GM23248 (cell line): ENCODE results near the gene OTOP1. TPM values are rescaled to one million over a fixed set of nuclear protein-coding genes. Genes with fewer than 3 reads are reported as not detected.

Source experiments
- DNase-seq: peaks from one replicate; pipeline ENCODE4 v3.0.0-alpha.2; 2015
- H2AFZ ChIP-seq: fragments of 200-600 bp; sonication (generic); 2 replicates; pipeline ENCODE4 v1.6.1; 2016; ENCODE audit warnings: antibody characterized with exemption
- H3F3A ChIP-seq: fragments of 200-600 bp; sonication (generic); 2 replicates; pipeline ENCODE4 v1.6.1; 2016; ENCODE audit warnings: mild to moderate bottlenecking, antibody characterized with exemption, mixed run types; ENCODE audit not compliant: insufficient read depth
- H3K27ac ChIP-seq: fragments of 200-600 bp; sonication (generic); 2 replicates; pipeline ENCODE4 v1.5.1; 2016; ENCODE audit warnings: mild to moderate bottlenecking
- H3K27me3 ChIP-seq: fragments of 200-600 bp; sonication (generic); replicated peaks from 2 replicates; pipeline ENCODE4 v1.6.1; 2016; ENCODE audit warnings: mild to moderate bottlenecking; ENCODE audit not compliant: insufficient read depth
- H3K36me3 ChIP-seq: fragments of 200-600 bp; sonication (generic); 2 replicates; pipeline ENCODE4 v1.6.1; 2016; ENCODE audit warnings: low read depth, mild to moderate bottlenecking
- H3K4me1 ChIP-seq: fragments of 200-600 bp; sonication (generic); 2 replicates; pipeline ENCODE4 v1.6.1; 2016; ENCODE audit warnings: mild to moderate bottlenecking; ENCODE audit not compliant: insufficient read depth
- H3K4me2 ChIP-seq: fragments of 200-600 bp; sonication (generic); one replicate; pipeline ENCODE4 v1.6.1; 2016; ENCODE audit warnings: mild to moderate bottlenecking; ENCODE audit not compliant: unreplicated experiment
- H3K4me3 ChIP-seq: fragments of 200-600 bp; sonication (generic); 2 replicates; pipeline ENCODE4 v1.5.1; 2016; ENCODE audit warnings: mild to moderate bottlenecking
- H3K79me2 ChIP-seq: fragments of 200-600 bp; sonication (generic); 2 replicates; pipeline ENCODE4 v1.6.1; 2016; ENCODE audit warnings: mild to moderate bottlenecking; ENCODE audit not compliant: insufficient read depth
- H3K9ac ChIP-seq: fragments of 200-600 bp; sonication (generic); 2 replicates; pipeline ENCODE4 v1.6.1; 2016; ENCODE audit warnings: mild to moderate bottlenecking
- H3K9me2 ChIP-seq: fragments of 200-600 bp; sonication (generic); 2 replicates; pipeline ENCODE4 v1.6.1; 2016; ENCODE audit warnings: mixed run types, mild to moderate bottlenecking, moderate library complexity; ENCODE audit not compliant: insufficient read depth
- H3K9me3 ChIP-seq: fragments of 200-600 bp; sonication (generic); one replicate; pipeline ENCODE4 v1.6.1; 2017; ENCODE audit warnings: low read depth
- H4K20me1 ChIP-seq: fragments of 200-600 bp; sonication (generic); 2 replicates; pipeline ENCODE4 v1.6.0; 2016; ENCODE audit not compliant: insufficient read depth
- EZH2 ChIP-seq: fragments of 200-600 bp; sonication (generic); IDR thresholded peaks from 2 replicates; pipeline ENCODE4 v1.6.1; 2018; ENCODE audit warnings: antibody characterized with exemption, mild to moderate bottlenecking; ENCODE audit not compliant: insufficient read depth, poor library complexity, severe bottlenecking
- EZH2phosphoT487 ChIP-seq: fragments of 200-600 bp; sonication (generic); IDR thresholded peaks from 2 replicates; pipeline ENCODE4 v1.6.1; 2018; ENCODE audit warnings: antibody characterized with exemption, moderate library complexity, mild to moderate bottlenecking, low read depth; ENCODE audit not compliant: insufficient read depth
- WGBS, 2 experiments: methylation state at CpG; one replicate each; pipeline ENCODE4 v1.1.6; 2015 to 2017; ENCODE audit warnings: low lambda C conversion rate in 2 of 2, low coverage in 1 of 2; ENCODE audit errors: missing lambda C conversion rate in 2 of 2; 5-methylcytosine and 5-hydroxymethylcytosine counted together
- in situ Hi-C: fragments of 300-500 bp; cut with MboI; formaldehyde crosslinking; loops from 2 replicates; pipeline ENCODE4 v1.15.0; 2020
- polyA plus RNA-seq: library from polyadenylated mRNA; unstranded; fragments of >200 nt; fragmentation: Nextera tagmentation; extraction: Ambion mirVana; gene quantifications from 2 replicates; pipeline ENCODE4 v1.2.1, GENCODE V29; 2016
- total RNA-seq: library from RNA; depleted of rRNA; stranded (reverse); fragments of >200 nt; shearing (Covaris generic); gene quantifications from 2 replicates; pipeline ENCODE4 v1.2.3, GENCODE V29; 2014

Gene OTOP1
- total and polyA plus RNA-seq, 2 experiments from 2014 or later = not detected

DNA sequence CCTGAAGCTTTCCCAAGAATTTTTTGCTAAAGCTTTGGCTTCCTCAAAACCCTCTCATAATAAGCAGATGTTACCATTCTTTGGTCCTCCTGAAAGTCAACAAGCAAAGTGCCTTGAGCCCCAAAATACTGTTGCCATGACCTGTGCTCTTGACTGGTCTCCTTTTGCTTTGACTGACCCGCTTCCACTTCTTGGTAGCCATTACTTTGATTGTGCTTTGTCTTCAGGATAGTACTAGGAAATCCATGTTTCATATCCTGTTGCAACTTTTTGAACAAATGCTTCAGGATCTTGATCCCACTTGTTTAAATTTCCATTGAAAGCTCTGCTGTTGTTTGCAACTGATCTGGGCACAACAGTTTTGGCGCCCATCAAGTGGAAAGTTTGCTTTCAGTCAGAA is 6.9 kb upstream of the OTOP1 start:
- no peaks in the 10 kb centered on the region for H3K4me1 ChIP-seq
- no peak overlapping the region for H3K4me3 ChIP-seq
- H3F3A ChIP-seq = no peaks in the 10 kb centered on the region
- H3K27me3 ChIP-seq = peaks cover 4% of the 10 kb centered on the region; the same call in 1 of the 2 replicates
- peaks cover 8% of the 10 kb centered on the region for H3K36me3 ChIP-seq
- H4K20me1 ChIP-seq = no peaks in the 10 kb centered on the region
- in situ Hi-C loops = no loop called here
- H3K27ac ChIP-seq = no peak overlapping the region
- no peak overlapping the region for H3K9ac ChIP-seq
- H3K79me2 ChIP-seq = no peaks in the 10 kb centered on the region
- H2AFZ ChIP-seq = no peak overlapping the region
- no peak for DNase-seq
- no peak for TF ChIP-seq EZH2
- no peak for TF ChIP-seq EZH2phosphoT487
- no peaks in the 10 kb centered on the region for H3K9me3 ChIP-seq
- WGBS, 2 experiments = 96 to 97% methylated on average over 2 of the region's 2 CpGs
- no peaks in the 10 kb centered on the region for H3K9me2 ChIP-seq
- H3K4me2 ChIP-seq = no peak overlapping the region

DNA sequence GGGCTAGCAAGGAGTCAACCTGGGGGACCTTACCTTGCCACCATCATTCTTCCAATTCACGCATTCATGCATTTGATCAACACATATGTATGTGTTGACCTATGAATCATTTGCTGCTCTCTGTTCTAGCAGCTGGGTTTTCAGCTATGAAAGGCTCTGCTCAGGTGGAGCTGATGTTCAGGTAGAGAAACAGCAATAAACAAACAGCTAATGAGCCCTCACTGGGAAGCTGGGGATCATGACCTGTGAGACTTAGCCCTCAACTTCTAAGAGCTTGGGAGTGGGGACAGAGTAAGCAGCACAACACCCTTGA is 1.6 kb upstream of the OTOP1 start:
- Histone ChIP-seq H2AFZ (no peak overlapping the region), H4K20me1 (no peaks in the 10 kb centered on the region), H3K4me3 (no peak overlapping the region), H3K36me3 (no peaks in the 10 kb centered on the region), H3K27me3 (peaks cover 15% of the 10 kb centered on the region), H3K79me2 (no peaks in the 10 kb centered on the region), H3K9me3 (no peaks in the 10 kb centered on the region), H3K27ac (no peak overlapping the region), H3K9me2 (no peaks in the 10 kb centered on the region), H3K4me1 (no peaks in the 10 kb centered on the region), H3K9ac (no peak overlapping the region), H3F3A (no peaks in the 10 kb centered on the region), H3K4me2 (no peak overlapping the region)
- TF ChIP-seq EZH2phosphoT487 (no peak), EZH2 (no peak)
- no peak for DNase-seq
- WGBS, 2 experiments = 93 to 94% methylated on average over 1 of the region's 1 CpG
- in situ Hi-C loops = no loop called here

DNA sequence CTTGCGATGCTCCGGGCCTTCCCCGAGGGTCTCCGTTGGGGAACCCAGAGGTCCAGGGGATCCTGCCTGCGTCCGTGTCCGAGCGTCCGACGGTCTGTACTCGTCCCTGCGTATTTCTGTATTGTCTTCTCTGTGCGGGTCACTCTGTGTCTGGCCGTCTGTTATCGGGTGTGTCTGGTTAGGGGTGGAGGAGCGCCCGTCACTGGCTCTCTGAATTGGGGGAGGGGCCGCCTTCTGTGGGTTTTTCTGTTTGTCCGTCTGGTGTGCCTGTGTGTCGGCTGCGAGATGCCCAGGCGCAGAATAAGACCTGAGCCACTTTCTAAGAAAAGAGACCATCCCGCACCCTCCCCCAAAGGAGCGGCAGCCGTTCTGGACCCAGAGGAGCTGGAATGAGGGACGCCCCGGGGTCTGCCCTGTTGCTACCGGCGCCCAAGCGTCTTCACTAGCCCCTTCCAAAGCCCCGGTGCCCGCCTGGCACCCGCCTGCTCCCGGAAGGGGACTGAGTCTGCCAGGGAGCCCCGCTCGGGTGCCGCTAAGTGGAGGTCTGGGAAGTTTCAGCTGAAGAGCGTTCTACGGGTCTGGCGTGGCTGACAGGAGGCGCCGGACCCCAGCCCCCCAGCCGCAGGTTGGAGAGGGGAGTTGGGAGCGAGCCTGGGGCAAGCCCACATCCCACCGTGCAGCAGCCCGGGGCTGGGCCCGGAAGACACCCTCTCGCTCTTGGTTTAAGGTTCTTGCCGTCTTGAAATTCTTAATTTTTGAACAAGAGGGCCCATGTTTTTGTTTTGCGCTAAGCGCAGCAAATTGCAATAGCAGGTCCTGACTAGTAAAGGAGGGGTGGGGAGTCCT is 1.0 kb upstream of the OTOP1 start:
- in situ Hi-C loops = no loop called here
- Histone ChIP-seq H4K20me1 (no peaks in the 10 kb centered on the region), H3K4me2 (no peak overlapping the region), H3K36me3 (no peaks in the 10 kb centered on the region), H3K9ac (no peak overlapping the region), H3K27me3 (peaks cover 15% of the 10 kb centered on the region), H3K9me2 (no peaks in the 10 kb centered on the region), H3K9me3 (no peaks in the 10 kb centered on the region), H3F3A (no peaks in the 10 kb centered on the region), H3K27ac (no peak overlapping the region), H3K79me2 (no peaks in the 10 kb centered on the region), H2AFZ (no peak overlapping the region), H3K4me1 (no peaks in the 10 kb centered on the region), H3K4me3 (no peak overlapping the region)
- 3 to 5% methylated on average over 48 to 50 of the region's 51 CpGs for WGBS, 2 experiments
- TF ChIP-seq EZH2 (peak; percentile 92), EZH2phosphoT487 (peak; percentile 60; the same call in 1 of the 2 replicates)
- DNase-seq = no peak

DNA sequence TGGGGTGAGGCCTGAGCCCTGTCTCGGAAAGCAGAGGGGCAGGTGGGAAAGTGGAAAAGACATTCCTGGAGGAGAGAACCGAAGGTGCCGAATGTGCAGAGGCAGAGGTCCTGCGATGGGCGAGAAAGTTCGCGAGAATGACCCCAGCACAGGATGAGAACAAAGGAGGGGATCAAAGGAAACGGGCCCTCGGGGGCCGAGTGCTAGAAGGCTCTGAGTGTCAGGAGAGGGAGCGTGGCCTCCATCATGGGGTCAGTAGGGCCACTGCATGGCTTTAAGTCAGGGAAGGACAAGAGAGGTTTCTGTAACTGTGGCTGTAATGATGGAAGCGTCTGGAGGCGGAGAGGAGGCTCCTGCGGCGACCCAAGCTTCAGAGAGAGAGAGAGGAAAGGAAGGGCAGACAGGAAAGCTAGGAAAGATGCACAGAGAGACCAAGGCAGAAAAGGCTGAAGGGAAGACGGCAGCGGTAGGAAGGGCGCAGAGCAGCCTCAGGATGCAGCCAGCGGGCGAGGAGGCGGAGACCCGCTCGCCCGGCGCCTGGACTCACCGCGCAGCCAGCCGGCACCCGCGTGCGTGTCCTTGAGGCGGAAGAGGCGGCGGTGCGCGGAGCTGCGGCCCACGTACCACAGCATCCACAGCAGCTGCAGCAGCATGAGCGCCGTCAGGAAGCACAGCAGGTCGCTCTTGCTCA is 669 bp downstream of the OTOP1 start:
- Histone ChIP-seq H3K36me3 (no peaks in the 10 kb centered on the region), H3K27ac (no peak overlapping the region), H3K4me3 (no peak overlapping the region; the same call in 1 of the 2 replicates), H3K4me1 (no peaks in the 10 kb centered on the region), H3K79me2 (no peaks in the 10 kb centered on the region), H3K9me2 (no peaks in the 10 kb centered on the region), H2AFZ (no peak overlapping the region), H3K4me2 (no peak overlapping the region), H3K9ac (no peak overlapping the region), H3K27me3 (peaks cover 15% of the 10 kb centered on the region), H4K20me1 (no peaks in the 10 kb centered on the region), H3F3A (no peaks in the 10 kb centered on the region), H3K9me3 (no peaks in the 10 kb centered on the region)
- peak; percentile 38 for DNase-seq
- TF ChIP-seq EZH2phosphoT487 (no peak), EZH2 (no peak)
- in situ Hi-C loops = no loop called here
- 7 to 10% methylated on average over 40 to 41 of the region's 41 CpGs for WGBS, 2 experiments
